ENCODE data around the gene MAPKAP1. TPM values are rescaled to one million over a fixed set of nuclear protein-coding genes. Genes with fewer than 3 reads are reported as not detected.

The MAPKAP1 gene
- total and polyA plus RNA-seq, 2 of the 13 experiments (the other 11 are each of a cell fraction or from before 2014, with no cell fraction given) = 45.0 to 64.3 TPM

DNA sequence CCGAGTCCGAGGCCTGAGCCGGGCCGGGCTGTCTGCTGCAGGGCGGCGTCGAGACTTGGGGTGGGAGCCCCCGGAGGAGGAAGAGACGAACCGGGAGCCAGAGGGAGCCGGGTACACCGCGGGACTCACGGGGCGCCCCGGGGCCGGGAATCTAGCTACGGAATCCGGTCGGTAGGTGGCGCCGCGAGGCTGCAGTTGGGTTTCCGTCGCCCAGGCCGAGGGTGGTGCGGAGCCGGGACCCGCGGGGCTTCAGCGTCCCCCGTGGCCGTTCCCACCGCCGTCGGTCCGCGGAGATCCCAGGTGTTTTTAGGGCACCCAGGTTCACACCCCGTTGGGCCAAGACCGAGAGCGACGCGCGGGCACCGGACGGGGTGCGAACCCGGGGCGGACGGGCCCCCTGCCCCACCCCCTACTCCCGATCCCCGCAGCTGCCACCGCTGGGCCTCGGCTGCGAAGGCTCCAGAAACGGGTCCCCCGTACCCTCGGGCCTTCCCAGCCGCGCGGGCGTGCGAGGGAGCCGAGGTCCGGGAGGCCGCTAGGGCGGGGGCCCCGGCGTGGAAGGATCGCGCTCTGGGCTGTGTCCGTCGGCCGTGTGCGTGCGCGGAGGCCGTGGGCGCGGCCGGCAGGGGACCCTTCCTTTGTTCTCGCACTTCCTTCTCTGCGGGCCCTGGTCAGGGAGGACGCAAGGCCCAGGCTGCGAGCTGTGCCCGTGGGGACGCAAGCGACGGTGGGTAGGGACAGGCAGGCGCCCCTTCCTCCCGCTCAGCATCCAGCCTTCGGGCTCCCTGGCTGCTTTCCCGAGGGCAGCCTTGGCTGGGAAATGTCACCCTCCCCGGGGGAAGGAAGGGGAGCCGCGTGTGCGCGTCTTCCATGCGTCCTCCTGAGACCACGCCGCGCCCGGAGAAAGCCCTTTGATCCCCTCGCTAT, 298.8 kb downstream of the MAPKAP1 start (continued):
- TF ChIP-seq POLR2G (IDR thresholded peaks at IDR 0.05; ENCODE audit: low read depth, low read length) = no peak

DNA sequence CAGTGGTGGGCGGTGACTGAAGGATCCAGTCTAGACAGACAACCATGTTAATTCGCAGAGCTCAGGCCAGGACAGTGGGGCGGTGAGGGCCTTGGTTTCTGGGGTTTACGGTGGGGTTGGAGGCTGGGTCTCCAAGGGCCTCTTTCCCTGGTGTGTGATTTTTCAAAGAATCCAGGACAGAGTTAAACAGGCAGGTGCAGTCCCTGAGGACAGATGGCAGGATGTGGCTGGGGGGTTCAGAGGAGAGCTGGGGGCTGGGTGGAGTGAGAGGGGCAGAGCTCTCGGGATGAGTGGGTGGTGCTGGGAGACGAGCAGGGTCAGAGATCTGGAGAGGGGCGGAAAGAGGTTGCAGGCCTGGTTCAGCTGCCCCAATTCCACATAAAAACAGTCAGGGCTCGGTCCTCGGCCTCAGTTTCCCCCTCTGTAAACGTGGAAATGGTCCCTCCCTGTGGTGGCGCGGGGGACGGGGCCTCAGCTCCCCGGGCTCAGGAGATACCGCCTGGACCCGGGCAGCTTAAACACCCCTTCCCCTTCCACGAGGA, 299.5 kb downstream of the MAPKAP1 start:
- peak overlapping the region; percentile 98 for H3K4me2 ChIP-seq (ENCODE audit: low read depth, low read length)
- H3K27ac ChIP-seq (ENCODE audit: extremely low read length, insufficient read depth, low read length) = no peak overlapping the region
- intact Hi-C loops (cut with micrococcal nuclease; ENCODE audit: unreplicated experiment) = loop anchor here (5.0 kb wide), 1 partner anchor 140 kb away; no protein-coding TSS in a partner anchor

More for the DNA sequence above, 299.5 kb downstream of the MAPKAP1 start:
- Histone ChIP-seq H3K4me1 (ENCODE audit: insufficient read depth, low read length) (peaks cover 59% of the 10 kb centered on the region), H4K20me1 (ENCODE audit: insufficient read depth, low read length) (no peaks in the 10 kb centered on the region), H3K27me3 (ENCODE audit: control insufficient read depth in 1 of 2, insufficient read depth in 2 of 2, low read length in 2 of 2) (peaks cover 0 to 34% of the 10 kb centered on the region in 2 experiments; a peak in 4 of 5 replicates), H3K36me3 (replicated peaks in 1 of 2; ENCODE audit: control insufficient read depth in 1 of 2, insufficient read depth in 2 of 2, low read length in 2 of 2) (no peaks in the 10 kb centered on the region), H2AFZ (ENCODE audit: low read length) (no peak overlapping the region), H3K9me3 (ENCODE audit: low read length) (no peaks in the 10 kb centered on the region), H3K9ac (ENCODE audit: insufficient read depth, low read depth, low read length) (peak overlapping the region; percentile 57), H3K4me3 (replicated peaks in 1 of 3; ENCODE audit: insufficient read depth in 1 of 3, low read depth in 2 of 3, low read length in 3 of 3) (peak overlapping the region; percentile 72 to 78 (median 78)), H3K79me2 (ENCODE audit: insufficient read depth, low read length) (no peaks in the 10 kb centered on the region)
- peak; percentile 11 for ATAC-seq
- in situ Hi-C loops (cut with HindIII; ENCODE audit: extremely low pct_ligation_motif_present, low pct_unique_long_range_greater_than_20kb) = loop anchor here (5.0 to 10.0 kb wide), 3 partner anchors 225 to 987 kb away; no protein-coding TSS in a partner anchor
- 10% methylated on average over 10 of the region's 17 CpGs for WGBS (ENCODE audit: low lambda C conversion rate)
- DNase-seq (ENCODE audit: low spot score) = no peak
- no TSS peak for BruUV-seq (replicated peaks)
- CTCF ChIA-PET (ENCODE audit: low intra/inter-chr PET ratio, low total read pairs) = interaction anchor here (0.9 kb wide), 1 partner anchor 224 kb away, joined by 3 read pairs; no protein-coding TSS in a partner anchor
- no peak for FAIRE-seq
- POLR2A ChIA-PET = interaction anchor here (1.5 kb wide), 1 partner anchor 166 kb away, joined by 5 read pairs; the partner anchor contains the start of gene HSPA5
- TF ChIP-seq, protein P1, sequence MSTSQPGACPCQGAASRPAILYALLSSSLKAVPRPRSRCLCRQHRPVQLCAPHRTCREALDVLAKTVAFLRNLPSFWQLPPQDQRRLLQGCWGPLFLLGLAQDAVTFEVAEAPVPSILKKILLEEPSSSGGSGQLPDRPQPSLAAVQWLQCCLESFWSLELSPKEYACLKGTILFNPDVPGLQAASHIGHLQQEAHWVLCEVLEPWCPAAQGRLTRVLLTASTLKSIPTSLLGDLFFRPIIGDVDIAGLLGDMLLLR (CRISPR knock-in tag; IDR thresholded peaks at IDR 0.05) = 0 out of 2 replicates have a peak, but pooled peaks have one; percentile 8
- 0 out of 2 replicates have a peak, but pooled peaks have one; percentile 14 for TF ChIP-seq ZNF891 (CRISPR knock-in tag; IDR thresholded peaks at IDR 0.05)
- no peak for TF ChIP-seq ZFP37 (CRISPR knock-in tag; IDR thresholded peaks at IDR 0.05; ENCODE audit: borderline replicate concordance)
- 0 out of 2 replicates have a peak, but pooled peaks have one; percentile 1 for TF ChIP-seq MED1 (CRISPR knock-in tag; IDR thresholded peaks at IDR 0.05)
- TF ChIP-seq, protein P2, sequence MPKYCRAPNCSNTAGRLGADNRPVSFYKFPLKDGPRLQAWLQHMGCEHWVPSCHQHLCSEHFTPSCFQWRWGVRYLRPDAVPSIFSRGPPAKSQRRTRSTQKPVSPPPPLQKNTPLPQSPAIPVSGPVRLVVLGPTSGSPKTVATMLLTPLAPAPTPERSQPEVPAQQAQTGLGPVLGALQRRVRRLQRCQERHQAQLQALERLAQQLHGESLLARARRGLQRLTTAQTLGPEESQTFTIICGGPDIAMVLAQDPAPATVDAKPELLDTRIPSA (CRISPR knock-in tag; IDR thresholded peaks at IDR 0.05; ENCODE audit: borderline replicate concordance) = 0 out of 2 replicates have a peak, but pooled peaks have one; percentile 50
- TF ChIP-seq NFIC (IDR thresholded peaks at IDR 0.05; ENCODE audit: low read length) = no peak
- TF ChIP-seq MAZ (IDR thresholded peaks at IDR 0.05; ENCODE audit: borderline replicate concordance, low read depth, low read length) = no peak
- peak; percentile 24; the same call in 1 of the 2 replicates for TF ChIP-seq MAZ (CRISPR knock-in tag; IDR thresholded peaks at IDR 0.05; ENCODE audit: low read depth)

Measured in HepG2 (cell line).